GM19239 (cell line): Measurements from ENCODE around the gene AMIGO2.
"Not testable (repeated sequence)": the region's sequence is repeated elsewhere in the genome, so short reads cannot be mapped to it uniquely, and the experiment has no call there.

ENCODE experiments used
- DNase-seq: peaks from one replicate; pipeline ENCODE4 v3.0.0; 2011; ENCODE audit warnings: low spot score; ENCODE audit not compliant: insufficient read length
- FAIRE-seq: peaks from 2 replicates; lab custom pipeline; 2011; peaks lifted over from hg19 to GRCh38; lab: Jason Lieb, UNC

AMIGO2 gene

GRCh38 chr12:47077206-47078085 lies 2.3 kb downstream of the AMIGO2 start:
- DNase-seq (no peak), FAIRE-seq (no peak)

GRCh38 chr12:47075192-47076084 lies 4.3 kb downstream of the AMIGO2 start:
- no peak for FAIRE-seq

GRCh38 chr12:47074757-47075156 lies 5.0 kb downstream of the AMIGO2 start:
- no peak for DNase-seq
- FAIRE-seq, result no peak

More at GRCh38 chr12:47075192-47076084, 4.3 kb downstream of the AMIGO2 start:
- no peak for DNase-seq

- DNase-seq, result no peak
These were observed 5.8 kb downstream of the AMIGO2 start for GRCh38 chr12:47073951-47074350.

GRCh38 chr12:47071241-47071852 lies 8.4 kb downstream of the AMIGO2 start:
- FAIRE-seq, result no peak

More at GRCh38 chr12:47073951-47074350, 5.8 kb downstream of the AMIGO2 start:
- FAIRE-seq, result no peak

GRCh38 chr12:47070310-47070709 lies 9.4 kb downstream of the AMIGO2 start:
- FAIRE-seq (no peak), DNase-seq (no peak)

More at GRCh38 chr12:47071241-47071852, 8.4 kb downstream of the AMIGO2 start:
- no peak for DNase-seq

DNA sequence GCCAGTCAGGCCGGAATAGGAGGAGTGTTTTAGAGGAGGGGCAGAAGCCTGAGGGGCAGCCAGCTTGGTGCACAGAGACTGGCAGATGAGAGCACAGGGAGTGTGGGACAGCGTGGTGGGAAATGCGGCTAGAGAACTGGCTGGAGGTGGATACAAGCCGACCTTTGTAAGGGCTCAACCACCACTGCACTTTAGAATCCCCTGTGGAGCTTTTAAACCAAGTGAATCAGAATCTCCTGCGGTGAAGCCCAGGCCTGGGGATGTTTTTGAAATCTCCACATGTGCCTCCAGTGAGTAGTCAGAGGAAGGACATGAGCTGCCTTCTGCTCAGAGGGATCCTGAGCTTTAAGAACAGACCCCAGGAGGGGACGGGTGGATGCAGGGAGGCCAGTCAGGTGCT lies 11.2 kb downstream of the AMIGO2 start:
- no peak for FAIRE-seq
- no peak for DNase-seq

GRCh38 chr12:47067771-47068431 lies 11.9 kb downstream of the AMIGO2 start:
- no peak for FAIRE-seq

GRCh38 chr12:47067176-47067575 lies 12.6 kb downstream of the AMIGO2 start:
- FAIRE-seq, result no peak
- no peak for DNase-seq

More at GRCh38 chr12:47067771-47068431, 11.9 kb downstream of the AMIGO2 start:
- no peak for DNase-seq

GRCh38 chr12:47066278-47067025 lies 13.3 kb downstream of the AMIGO2 start:
- DNase-seq (no peak), FAIRE-seq (no peak)

DNA sequence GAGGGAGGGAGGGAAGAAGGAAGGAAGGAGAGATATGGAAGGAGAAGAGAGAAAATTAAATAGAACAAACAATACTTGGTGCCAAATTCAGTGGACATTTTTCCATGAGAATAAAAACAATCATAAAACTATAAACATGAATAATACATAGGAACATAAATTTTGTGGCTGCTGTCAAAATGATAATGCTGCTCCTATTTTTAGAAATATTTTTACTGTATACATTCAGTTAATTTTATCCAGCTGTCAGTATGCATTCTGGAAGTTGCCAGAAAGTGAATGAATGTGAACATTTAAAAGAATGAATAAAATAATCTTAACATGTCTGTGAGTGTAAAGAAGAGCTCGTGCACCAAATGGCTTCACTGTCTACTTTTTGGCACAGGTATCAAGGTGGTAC lies 14.2 kb downstream of the AMIGO2 start:
- FAIRE-seq, result no peak
- no peak for DNase-seq

GRCh38 chr12:47058640-47059039 lies 21.1 kb downstream of the AMIGO2 start:
- FAIRE-seq, DNase-seq: not testable (repeated sequence)

- not testable (repeated sequence) for DNase-seq, FAIRE-seq
These were observed 22.8 kb downstream of the AMIGO2 start for GRCh38 chr12:47056944-47057343.

- FAIRE-seq, DNase-seq: not testable (repeated sequence)
These were observed 23.9 kb downstream of the AMIGO2 start for GRCh38 chr12:47055856-47056255.

- FAIRE-seq, result no peak
These were observed 25.1 kb downstream of the AMIGO2 start for GRCh38 chr12:47054659-47055058.

DNA sequence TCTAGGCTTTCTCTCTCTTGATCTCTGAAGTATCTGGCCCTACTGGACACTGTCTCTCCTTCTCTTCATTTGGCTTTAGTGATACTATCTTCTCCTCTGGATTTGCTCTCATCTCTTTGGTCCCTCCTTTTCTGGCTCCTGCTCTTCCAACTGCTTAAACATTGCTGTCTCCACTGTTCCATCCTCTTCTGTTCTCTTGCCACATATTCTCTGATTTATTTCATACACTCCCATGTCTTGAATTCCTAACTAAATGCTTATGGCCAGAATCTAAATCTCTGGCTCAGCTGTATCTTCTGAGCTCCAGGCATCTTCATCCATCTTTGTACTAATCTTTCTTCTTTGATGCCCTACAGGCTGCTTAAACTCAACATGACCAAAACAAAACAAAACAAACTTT lies 25.8 kb downstream of the AMIGO2 start:
- DNase-seq (no peak), FAIRE-seq (no peak)

More at GRCh38 chr12:47054659-47055058, 25.1 kb downstream of the AMIGO2 start:
- DNase-seq, result no peak

DNA sequence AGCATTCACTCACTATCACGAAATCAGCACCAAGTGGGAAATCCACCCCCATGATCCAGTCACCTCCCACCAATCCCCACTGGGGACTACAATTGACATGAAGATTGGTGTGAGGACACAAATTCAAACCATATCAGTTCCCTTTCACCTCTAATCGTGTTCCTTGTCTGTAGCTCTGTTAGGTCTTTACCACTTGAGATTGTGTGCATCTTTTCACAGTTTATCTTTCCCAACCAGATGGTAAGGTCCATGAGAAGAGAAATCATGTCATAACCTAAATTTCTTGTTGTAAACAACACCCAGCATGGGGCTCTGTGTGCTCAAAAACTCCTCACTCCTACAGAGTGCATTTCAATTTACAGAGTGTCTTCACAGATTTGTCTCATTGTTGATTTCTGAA lies 27.5 kb downstream of the AMIGO2 start:
- DNase-seq (no peak), FAIRE-seq (no peak)

DNA sequence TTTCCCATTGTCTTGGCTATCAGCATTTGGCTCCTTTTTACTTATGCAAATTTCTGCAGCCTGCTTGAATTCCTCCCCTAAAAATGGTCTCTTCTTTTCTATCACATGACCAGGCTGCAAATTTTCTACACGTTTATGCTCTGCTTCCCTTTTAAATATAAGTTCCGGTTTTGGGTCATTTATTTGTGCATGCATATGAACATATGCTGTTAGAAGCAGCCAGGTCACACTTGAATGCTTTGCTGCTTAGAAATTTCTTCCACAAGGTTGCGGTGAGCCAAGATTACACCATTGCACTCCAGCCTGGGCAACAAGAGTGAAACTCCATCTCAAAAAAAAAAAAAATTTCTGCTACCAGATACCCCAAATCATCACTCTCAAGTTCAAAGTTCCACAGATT lies 28.5 kb downstream of the AMIGO2 start:
- not testable (repeated sequence) for DNase-seq, FAIRE-seq

DNA sequence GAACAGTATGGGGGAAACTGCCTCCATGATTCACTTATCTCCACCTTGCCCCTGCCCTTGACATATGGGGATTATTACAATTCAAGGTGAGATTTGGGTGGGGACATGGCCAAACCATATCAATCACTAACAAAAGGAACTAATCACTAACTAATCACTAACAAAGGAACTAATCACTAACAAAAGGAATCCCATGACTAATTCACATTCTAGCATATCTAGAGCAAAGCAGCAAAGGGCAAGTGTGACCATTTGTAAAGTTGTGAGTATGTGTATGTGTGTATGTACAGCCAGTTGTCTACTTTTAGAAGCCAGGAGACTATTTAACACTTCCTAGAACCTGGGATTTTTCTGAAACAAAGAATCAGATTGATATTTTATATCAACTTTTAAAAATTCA lies 31.2 kb downstream of the AMIGO2 start:
- DNase-seq (no peak), FAIRE-seq (no peak)
